CD4-positive, alpha-beta T cell treated with Interleukin-4 for 1 hour (primary cell): ENCODE results near the gene MAPRE2.
"Not testable (repeated sequence)": the region's sequence is repeated elsewhere in the genome, so short reads cannot be mapped to it uniquely, and the experiment has no call there.

ENCODE experiments used
- DNase-seq, 2 donors: peaks; one replicate each; pipeline ENCODE4 v3.0.0-alpha.2; 2020 to 2022

The MAPRE2 gene

GRCh38 chr18:35095983-35096676, 54.9 kb downstream of the MAPRE2 start:
- DNase-seq: no peak

- no peak for DNase-seq
These were observed 55.4 kb downstream of the MAPRE2 start for GRCh38 chr18:35096677-35097011.

DNA sequence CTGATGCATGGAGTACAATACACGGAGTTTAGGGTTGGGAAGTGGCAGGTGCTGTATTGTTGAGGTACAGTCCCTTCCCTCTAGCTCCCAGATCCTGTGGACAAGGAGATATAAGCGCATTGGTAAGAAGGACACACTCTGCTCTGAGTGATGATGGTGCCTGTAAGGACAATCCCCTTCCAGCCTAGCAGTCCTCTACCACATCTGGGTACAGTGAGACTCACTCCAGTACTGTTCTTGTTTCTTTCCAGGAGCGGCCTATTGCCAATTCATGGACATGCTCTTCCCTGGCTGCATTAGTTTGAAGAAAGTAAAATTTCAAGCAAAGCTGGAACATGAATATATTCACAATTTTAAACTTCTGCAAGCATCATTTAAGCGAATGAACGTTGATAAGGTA, 56.0 kb downstream of the MAPRE2 start:
- DNase-seq: no peak

- no peak for DNase-seq
These were observed 56.5 kb downstream of the MAPRE2 start for GRCh38 chr18:35097763-35098162.

DNA sequence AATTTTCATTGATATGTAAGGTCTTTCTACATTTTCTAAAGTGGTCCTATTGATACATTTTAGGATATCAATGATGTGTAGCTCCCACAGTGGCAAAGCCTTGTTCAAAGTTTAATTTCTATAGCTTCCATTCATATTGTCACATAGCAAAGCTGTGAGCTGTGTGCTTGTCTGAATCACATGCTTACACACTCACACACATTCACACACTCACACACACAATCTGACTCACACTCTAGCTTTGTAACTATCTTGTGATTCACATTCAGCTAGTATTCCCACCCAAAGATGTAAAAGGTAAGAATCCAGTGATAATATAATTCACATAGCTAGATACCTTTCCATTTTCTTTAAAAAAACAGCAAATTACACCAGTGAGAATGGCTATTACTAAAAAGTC, 58.7 kb downstream of the MAPRE2 start:
- DNase-seq: no peak

GRCh38 chr18:35104391-35105051, 63.3 kb downstream of the MAPRE2 start:
- DNase-seq: no peak

DNA sequence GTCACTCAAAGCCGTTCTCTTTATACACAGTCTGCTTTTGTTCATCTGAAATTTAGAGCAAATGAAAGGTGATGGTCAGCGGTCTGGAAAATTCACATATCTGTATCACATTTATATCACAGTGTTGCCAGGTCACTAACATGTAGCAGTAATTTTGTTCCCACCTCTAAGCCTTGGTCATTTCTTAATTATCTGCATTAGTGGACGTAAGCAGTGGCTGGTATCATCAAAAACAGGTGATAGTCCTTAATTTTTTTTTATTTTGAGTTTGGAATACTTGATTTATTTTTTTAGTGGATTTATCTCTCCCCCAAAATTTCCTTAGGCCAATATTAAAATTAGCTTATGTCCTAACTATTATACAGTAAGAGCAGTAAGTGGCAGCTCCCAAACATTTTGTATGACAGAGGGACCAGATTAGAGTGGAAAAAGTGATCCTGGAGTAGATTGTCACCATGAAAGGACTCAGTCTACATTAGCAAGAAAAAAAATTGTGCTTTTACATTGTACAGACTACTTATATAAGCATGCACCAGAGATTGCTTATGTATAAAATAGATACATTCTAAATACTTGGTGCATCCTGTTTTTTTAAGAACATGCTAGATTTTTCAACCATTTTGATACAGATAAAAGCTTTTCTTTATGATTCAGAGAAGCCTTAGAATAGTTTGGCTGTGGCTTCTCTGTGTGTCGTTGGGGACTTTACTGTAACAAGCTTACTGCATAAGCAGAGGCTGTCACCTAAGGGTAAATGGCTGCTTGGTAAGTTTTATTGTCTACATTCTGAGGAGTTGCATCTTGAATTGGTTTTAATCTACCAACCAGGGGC, 65.0 kb downstream of the MAPRE2 start:
- peak in 1 of 2 donors; percentile 32 for DNase-seq

DNA sequence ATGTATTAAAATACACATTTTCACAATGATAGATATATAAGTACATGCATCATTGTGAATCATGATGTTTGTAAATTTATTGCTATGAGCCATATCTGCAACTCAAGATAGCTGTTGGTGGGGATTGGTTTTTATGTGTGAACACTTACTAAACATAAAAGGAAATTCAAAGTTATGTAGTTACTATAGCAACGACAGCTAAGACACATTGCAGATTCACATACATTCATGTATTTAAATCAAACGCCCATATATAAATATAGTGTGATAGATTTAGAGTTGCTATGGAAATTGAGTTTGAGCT, 65.6 kb downstream of the MAPRE2 start:
- DNase-seq: peak in 1 of 2 donors; percentile 44

GRCh38 chr18:35107216-35107615, 66.0 kb downstream of the MAPRE2 start:
- no peak for DNase-seq

DNA sequence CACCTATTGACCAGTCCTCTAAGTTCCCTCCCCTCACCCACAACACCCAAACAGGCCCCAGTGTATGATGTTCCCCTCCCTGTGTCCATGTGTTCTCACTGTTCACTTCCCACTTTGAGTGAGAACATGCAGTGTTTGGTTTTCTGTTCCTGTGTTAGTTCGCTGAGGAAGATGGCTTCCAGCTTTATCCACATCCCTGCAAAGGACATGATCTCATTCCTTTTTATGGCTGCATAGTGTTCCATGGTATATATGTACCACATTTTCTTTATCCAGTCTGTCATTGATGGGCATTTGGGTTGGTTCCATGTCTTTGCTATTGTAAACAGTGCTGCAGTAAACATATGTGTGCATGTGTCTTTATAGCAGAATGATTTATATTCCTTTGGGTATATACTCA, 66.9 kb downstream of the MAPRE2 start:
- not testable (repeated sequence) for DNase-seq

GRCh38 chr18:35110059-35110458, 68.8 kb downstream of the MAPRE2 start:
- DNase-seq: no peak

GRCh38 chr18:35110554-35111485, 69.6 kb downstream of the MAPRE2 start:
- DNase-seq: no peak

DNA sequence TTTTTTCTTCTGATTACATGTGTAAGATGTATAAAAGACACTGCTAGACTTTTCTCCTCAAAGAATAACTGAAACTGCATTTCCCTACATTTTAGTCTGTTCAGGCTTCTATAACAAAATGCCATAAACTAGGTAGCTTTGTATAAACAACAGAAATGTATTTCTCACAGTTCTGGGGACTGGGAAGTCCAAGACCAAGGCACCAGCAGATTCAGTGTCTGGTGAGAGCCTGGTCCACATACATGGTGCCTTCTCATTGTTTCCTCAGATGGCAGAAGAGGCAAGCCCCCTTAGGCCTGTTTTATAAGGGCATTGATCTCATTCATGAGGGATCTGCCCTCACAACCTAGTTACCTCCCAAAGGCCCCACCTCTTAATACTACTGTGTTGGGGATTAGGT, 71.5 kb downstream of the MAPRE2 start:
- DNase-seq: no peak

GRCh38 chr18:35114305-35114704, 73.1 kb downstream of the MAPRE2 start:
- no peak for DNase-seq

GRCh38 chr18:35116784-35117318, 75.6 kb downstream of the MAPRE2 start:
- no peak for DNase-seq

- DNase-seq: no peak
These were observed 76.2 kb downstream of the MAPRE2 start for GRCh38 chr18:35117372-35117771.

DNA sequence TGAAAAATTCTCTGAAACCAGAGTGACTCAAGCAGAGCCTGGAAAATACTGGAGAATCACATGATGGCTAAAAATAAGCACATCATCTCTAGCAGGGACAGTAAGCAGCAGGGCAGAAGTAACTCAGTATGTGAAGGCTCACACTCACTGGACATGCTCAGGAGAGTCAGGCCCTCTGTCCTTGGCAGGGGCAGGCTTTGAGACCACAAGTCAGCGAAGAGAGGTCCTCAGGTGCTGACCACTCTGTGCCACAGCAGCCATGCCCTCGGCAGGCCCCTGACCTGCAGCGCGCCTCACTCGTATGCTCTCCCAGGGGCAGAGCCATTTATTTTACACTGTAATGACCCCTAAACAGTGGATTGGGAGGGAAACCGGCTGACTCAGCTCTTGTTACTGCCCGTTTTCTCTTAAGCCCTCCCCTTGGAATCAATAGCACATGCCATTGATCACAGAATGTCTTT, 76.8 kb downstream of the MAPRE2 start:
- no peak for DNase-seq

DNA sequence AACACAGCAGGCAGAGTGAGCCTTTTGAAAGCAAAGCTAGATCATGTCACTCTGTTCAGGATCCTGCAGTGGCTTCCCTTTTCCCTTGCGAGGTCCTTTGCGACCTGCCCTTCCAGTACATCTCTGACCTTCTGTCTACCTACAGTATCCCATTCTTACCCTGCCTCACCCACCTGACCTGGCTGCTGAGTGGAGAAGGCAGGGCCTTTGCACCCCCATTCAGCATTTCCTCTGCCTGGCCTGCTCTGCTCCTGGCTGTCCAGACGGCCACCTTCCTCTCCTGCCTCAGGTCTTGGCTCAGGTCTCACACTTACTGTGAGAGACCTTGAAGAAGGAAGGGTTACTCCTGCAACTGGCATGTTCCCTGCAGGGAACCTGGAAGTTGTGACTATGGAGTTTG, 77.4 kb downstream of the MAPRE2 start:
- no peak for DNase-seq

GRCh38 chr18:35121038-35121437, 79.8 kb downstream of the MAPRE2 start:
- no peak for DNase-seq

- no peak for DNase-seq
These were observed 80.3 kb downstream of the MAPRE2 start for GRCh38 chr18:35121531-35121930.

- DNase-seq: no peak
These were observed 81.5 kb downstream of the MAPRE2 start for GRCh38 chr18:35122586-35123224.

- DNase-seq: no peak
These were observed 82.6 kb downstream of the MAPRE2 start for GRCh38 chr18:35123811-35124210.
